ENCODE results near the gene FLT1. TPM values are rescaled to one million over a fixed set of nuclear protein-coding genes. Genes with fewer than 3 reads are reported as not detected.

The FLT1 gene
- total RNA-seq, 1 experiment from 2014 or later, result 0.25 TPM

- ATAC-seq, result no peak
- BruUV-seq (replicated peaks), result no TSS peak
- H3K4me3 ChIP-seq (replicated peaks in 1 of 2; ENCODE audit: low read depth in 1 of 2, low read length in 2 of 2), result no peak overlapping the region
These were observed 237.6 kb downstream of the FLT1 start for GRCh38 chr13:28257305-28257704.

DNA sequence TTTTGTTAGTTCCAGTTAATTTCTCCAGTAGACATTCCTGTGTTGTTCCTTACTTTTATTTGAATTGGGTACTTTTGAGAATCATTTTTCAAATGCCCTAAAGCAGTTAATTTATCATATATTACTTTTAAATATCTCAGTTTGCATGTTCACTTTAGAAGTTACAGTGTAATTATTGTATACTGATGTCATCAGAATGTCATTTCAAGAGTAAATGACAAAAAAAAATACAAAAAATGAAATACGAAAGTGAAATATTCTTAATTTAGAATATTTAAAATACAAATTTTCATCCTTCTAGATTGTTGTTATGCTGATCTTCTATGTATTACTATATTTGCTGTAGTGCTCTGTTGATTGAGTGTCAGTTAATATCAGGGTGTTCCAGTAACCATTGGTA, 242.4 kb downstream of the FLT1 start:
- no peak overlapping the region for H3K4me2 ChIP-seq (ENCODE audit: low read length)
- H3K79me2 ChIP-seq (ENCODE audit: insufficient read depth, low read length), result no peaks in the 10 kb centered on the region
- ATAC-seq (no peak), DNase-seq (ENCODE audit: low read depth, low spot score) (no peak)
- H4K20me1 ChIP-seq (ENCODE audit: insufficient read depth), result no peaks in the 10 kb centered on the region; the same call in 1 of the 2 replicates
- H2AFZ ChIP-seq (ENCODE audit: low read depth, low read length, poor library complexity, severe bottlenecking), result no peak overlapping the region
- H3K4me3 ChIP-seq (replicated peaks in 1 of 2; ENCODE audit: low read depth in 1 of 2, low read length in 2 of 2), result no peak overlapping the region
- H3K9me2 ChIP-seq (ENCODE audit: insufficient read depth), result no peaks in the 10 kb centered on the region
- TF ChIP-seq ZNF274 (IDR thresholded peaks at IDR 0.05; ENCODE audit: low read depth, low read length) (no peak), RAD21 (IDR thresholded peaks at IDR 0.05; ENCODE audit: low read depth) (no peak), JUND (IDR thresholded peaks at IDR 0.05) (no peak), ZFX (IDR thresholded peaks at IDR 0.05) (no peak)
- H3K9me3 ChIP-seq (ENCODE audit: control insufficient read depth in 1 of 2, insufficient read depth in 1 of 2, low read depth in 1 of 2, low read length in 2 of 2), result no peaks in the 10 kb centered on the region
- ChIA-PET CTCF (no interaction called here), POLR2A (no interaction called here), RAD21 (ENCODE audit: low non-redundant PET in 1 of 2, low total read pairs in 2 of 2, uncharacterized antibody in 2 of 2, unreplicated experiment in 2 of 2) (no interaction called here)
- BruUV-seq (replicated peaks), result no TSS peak
- H3K36me3 ChIP-seq (ENCODE audit: control insufficient read depth in 1 of 2, insufficient read depth in 2 of 2, low read length in 2 of 2), result peaks cover 2 to 3% of the 10 kb centered on the region in 2 experiments; a peak in 1 of 4 replicates
- no peaks in the 10 kb centered on the region for H3K27me3 ChIP-seq (ENCODE audit: insufficient read depth, low read length)
- intact Hi-C loops (cut with micrococcal nuclease), result no loop called here
- no peaks in the 10 kb centered on the region for H3K4me1 ChIP-seq (ENCODE audit: control insufficient read depth in 1 of 2, insufficient read depth in 2 of 2, low read length in 2 of 2)
- no peak overlapping the region for H3K9ac ChIP-seq (ENCODE audit: low read length)
- H3K27ac ChIP-seq (ENCODE audit: low read depth, low read length), result no peak overlapping the region

More at GRCh38 chr13:28257305-28257704, 237.6 kb downstream of the FLT1 start:
- H3K27me3 ChIP-seq (ENCODE audit: insufficient read depth, low read length), result no peaks in the 10 kb centered on the region
- ChIA-PET CTCF (no interaction called here), POLR2A (no interaction called here), RAD21 (ENCODE audit: low non-redundant PET in 1 of 2, low total read pairs in 2 of 2, uncharacterized antibody in 2 of 2, unreplicated experiment in 2 of 2) (no interaction called here)
- H3K9me2 ChIP-seq (ENCODE audit: insufficient read depth), result no peaks in the 10 kb centered on the region
- H3K9ac ChIP-seq (ENCODE audit: low read length), result no peak overlapping the region
- no peak overlapping the region for H2AFZ ChIP-seq (ENCODE audit: low read depth, low read length, poor library complexity, severe bottlenecking)
- H3K79me2 ChIP-seq (ENCODE audit: insufficient read depth, low read length), result no peaks in the 10 kb centered on the region
- no peaks in the 10 kb centered on the region for H3K9me3 ChIP-seq (ENCODE audit: control insufficient read depth in 1 of 2, insufficient read depth in 1 of 2, low read depth in 1 of 2, low read length in 2 of 2)
- intact Hi-C loops (cut with micrococcal nuclease), result no loop called here
- no peak overlapping the region for H3K27ac ChIP-seq (ENCODE audit: low read depth, low read length)
- no peak overlapping the region for H3K4me2 ChIP-seq (ENCODE audit: low read length)
- TF ChIP-seq EZH2 (IDR thresholded peaks at IDR 0.05) (no peak), TCF7L2 (IDR thresholded peaks at IDR 0.05; ENCODE audit: borderline replicate concordance, extremely low read depth, insufficient read depth, insufficient read length) (no peak), FOSL1 (IDR thresholded peaks at IDR 0.05; ENCODE audit: low read depth) (no peak), CBX3 (IDR thresholded peaks at IDR 0.05; ENCODE audit: low read depth) (no peak)
- no peaks in the 10 kb centered on the region; the same call in 1 of the 2 replicates for H4K20me1 ChIP-seq (ENCODE audit: insufficient read depth)
- H3K4me1 ChIP-seq (ENCODE audit: control insufficient read depth in 1 of 2, insufficient read depth in 2 of 2, low read length in 2 of 2), result no peaks in the 10 kb centered on the region
- peaks cover 3 to 9% of the 10 kb centered on the region in 2 experiments; a peak in 3 of 4 replicates for H3K36me3 ChIP-seq (ENCODE audit: control insufficient read depth in 1 of 2, insufficient read depth in 2 of 2, low read length in 2 of 2)
- no peak for DNase-seq (ENCODE audit: low read depth, low spot score)
